Breast epithelium (tissue), 3 donors: ENCODE data around the gene MAN1B1.

Experiments used
- CTCF ChIP-seq, 3 donors: fragments of 450-650 bp; IDR thresholded peaks; one replicate each; pipeline ENCODE4 v1.5.1; 2016 to 2017; ENCODE audit warnings: antibody characterized with exemption in 3 of 3, mild to moderate bottlenecking in 3 of 3, moderate library complexity in 3 of 3
- POLR2A ChIP-seq: fragments of 450-650 bp; IDR thresholded peaks from one replicate; pipeline ENCODE4 v1.6.1; 2016; ENCODE audit warnings: antibody characterized with exemption, mild to moderate bottlenecking, moderate library complexity
- POLR2AphosphoS5 ChIP-seq, 3 donors: sonication (generic); formaldehyde crosslinking; IDR thresholded peaks; one replicate each; pipeline ENCODE4 v1.6.1; 2017; ENCODE audit warnings: antibody characterized with exemption in 3 of 3

- TF ChIP-seq POLR2AphosphoS5 (IDR thresholded peaks at IDR 0.05), result no peak
- no peak for TF ChIP-seq CTCF (IDR thresholded peaks at IDR 0.05)
- no peak for TF ChIP-seq POLR2A
These were observed 12.4 kb downstream of the MAN1B1 start for GRCh38 chr9:137099231-137099630.
